HL-60 (cell line): ENCODE results near the gene MAPK1.
"Not testable (repeated sequence)": the region's sequence is repeated elsewhere in the genome, so short reads cannot be mapped to it uniquely, and the experiment has no call there.

Source experiments
- DNase-seq, 2 experiments: peaks; one replicate each; pipeline ENCODE4 v3.0.0-alpha.2; 2010 to 2020; ENCODE audit warnings: low read depth in 1 of 2, low spot score in 1 of 2
- H3K27ac ChIP-seq: fragments of 250-450 bp; sonication (Bioruptor Pico); replicated peaks from 2 replicates; pipeline ENCODE4 v1.5.1; 2020; ENCODE audit warnings: mild to moderate bottlenecking, moderate library complexity
- H3K27me3 ChIP-seq: fragments of 250-450 bp; sonication (Bioruptor Pico); 2 replicates; pipeline ENCODE4 v1.5.1; 2021; ENCODE audit warnings: mild to moderate bottlenecking, moderate library complexity; ENCODE audit not compliant: insufficient read depth, poor library complexity, severe bottlenecking
- H3K4me3 ChIP-seq: replicated peaks from 2 replicates; pipeline ENCODE4 v1.5.1; 2011; ENCODE audit warnings: mild to moderate bottlenecking, control low read depth, low read length; ENCODE audit not compliant: insufficient read depth
- CTCF ChIP-seq: IDR thresholded peaks from one replicate; pipeline ENCODE4 v1.5.1; 2011; ENCODE audit warnings: low read length, control low read depth, inconsistent platforms; ENCODE audit not compliant: insufficient read depth
- GABPA ChIP-seq: IDR thresholded peaks from 2 replicates; pipeline ENCODE4 v1.6.1; 2012; ENCODE audit warnings: low read depth
- POLR2AphosphoS5 ChIP-seq: IDR thresholded peaks from 2 replicates; pipeline ENCODE4 v1.6.1; 2012; ENCODE audit warnings: low read depth
- REST ChIP-seq: IDR thresholded peaks from 2 replicates; pipeline ENCODE4 v1.6.1; 2012; ENCODE audit warnings: low read depth; ENCODE audit not compliant: insufficient replicate concordance
- SPI1 ChIP-seq: IDR thresholded peaks from 2 replicates; pipeline ENCODE4 v1.6.1; 2012; ENCODE audit warnings: low read depth, mild to moderate bottlenecking, borderline replicate concordance

The MAPK1 gene

GRCh38 chr22:21894799-21895198 is 27.4 kb upstream of the MAPK1 start:
- no peak overlapping the region for H3K27ac ChIP-seq
- H3K27me3 ChIP-seq = no peaks in the 10 kb centered on the region
- H3K4me3 ChIP-seq = no peak overlapping the region
- no peak for DNase-seq
- TF ChIP-seq GABPA = no peak

- TF ChIP-seq GABPA = no peak
- no peak for TF ChIP-seq POLR2AphosphoS5
- no peak for TF ChIP-seq CTCF
- TF ChIP-seq SPI1 = no peak
- TF ChIP-seq REST = no peak
- Histone ChIP-seq H3K27me3 (no peaks in the 10 kb centered on the region), H3K4me3 (no peak overlapping the region), H3K27ac (no peak overlapping the region)
- no peak for DNase-seq
Measured at GRCh38 chr22:21889251-21889990, 22.0 kb upstream of the MAPK1 start.

GRCh38 chr22:21887841-21888240 is 20.4 kb upstream of the MAPK1 start:
- no peak for DNase-seq
- no peak for TF ChIP-seq CTCF
- no peak for TF ChIP-seq POLR2AphosphoS5

GRCh38 chr22:21883930-21884329 is 16.5 kb upstream of the MAPK1 start:
- H3K4me3 ChIP-seq, H3K27ac ChIP-seq, H3K27me3 ChIP-seq, DNase-seq: not testable (repeated sequence)

More at GRCh38 chr22:21887841-21888240, 20.4 kb upstream of the MAPK1 start:
- Histone ChIP-seq H3K27ac (no peak overlapping the region), H3K27me3 (no peaks in the 10 kb centered on the region), H3K4me3 (no peak overlapping the region)

- H3K27ac ChIP-seq, H3K27me3 ChIP-seq, DNase-seq, H3K4me3 ChIP-seq: not testable (repeated sequence)
Measured at GRCh38 chr22:21882754-21883333, 15.4 kb upstream of the MAPK1 start.

- Histone ChIP-seq H3K4me3 (no peak overlapping the region), H3K27ac (no peak overlapping the region), H3K27me3 (no peaks in the 10 kb centered on the region)
- no peak for DNase-seq
- TF ChIP-seq REST (no peak), SPI1 (no peak), POLR2AphosphoS5 (no peak), GABPA (no peak), CTCF (no peak)
Measured at GRCh38 chr22:21881841-21882753, 14.7 kb upstream of the MAPK1 start.
